Activated B cell treated with CpG ODN at 0.5 μM for 24 hours (primary cell): ENCODE measurements around the gene WDPCP. TPM values are rescaled to one million over a fixed set of nuclear protein-coding genes. Genes with fewer than 3 reads are reported as not detected.

Experiments
- ATAC-seq: fragments of 200-7000 bp; cut with Tn5 transposase; one replicate; pipeline ENCODE4 v1.10.0; 2021; ENCODE audit warnings: low read depth, mild to moderate bottlenecking, moderate library complexity
- CTCF ChIA-PET: fragments of 350-600 bp; sonication (Branson Sonifier 250); formaldehyde crosslinking; loops from one replicate; lab custom pipeline; 2021; ENCODE audit warnings: antibody characterized with exemption; lab: Charles Lee
- POLR2A ChIA-PET: fragments of 350-600 bp; sonication (Branson Sonifier 250); formaldehyde crosslinking; loops from one replicate; lab custom pipeline; 2021; ENCODE audit warnings: antibody characterized with exemption; lab: Charles Lee
- DNase-seq: peaks from one replicate; pipeline ENCODE4 v3.0.0; 2022
- H3K27ac Mint-ChIP-seq: one replicate; pipeline ENCODE4 v1.8.0; 2020; ENCODE audit warnings: mixed read lengths
- H3K27me3 Mint-ChIP-seq: one replicate; pipeline ENCODE4 v1.8.0; 2021; ENCODE audit warnings: mixed read lengths
- H3K36me3 Mint-ChIP-seq: one replicate; pipeline ENCODE4 v1.8.0; 2021; ENCODE audit warnings: low read depth, mixed read lengths
- H3K4me1 Mint-ChIP-seq: one replicate; pipeline ENCODE4 v1.8.0; 2021; ENCODE audit warnings: mixed read lengths
- H3K4me3 Mint-ChIP-seq: one replicate; pipeline ENCODE4 v1.8.0; 2020; ENCODE audit warnings: mild to moderate bottlenecking, mixed read lengths
- H3K9me3 Mint-ChIP-seq: one replicate; pipeline ENCODE4 v1.8.0; 2020; ENCODE audit warnings: mixed read lengths
- intact Hi-C: fragments of 100-400 bp; cut with micrococcal nuclease; formaldehyde crosslinking; loops from one replicate; pipeline ENCODE4 v1.15.1; 2024
- total RNA-seq: library from RNA; stranded (reverse); gene quantifications from 2 replicates; pipeline ENCODE4 v1.2.3, GENCODE V29; 2022
- TF ChIP-seq, protein P1 (sequence below): fragments of 200-600 bp; IDR thresholded peaks from one replicate; pipeline ENCODE4 v1.8.0; 2022; ENCODE audit warnings: antibody characterized with exemption, mild to moderate bottlenecking

WDPCP gene
- total RNA-seq, 1 donor from 2014 or later, result 12.9 TPM

DNA sequence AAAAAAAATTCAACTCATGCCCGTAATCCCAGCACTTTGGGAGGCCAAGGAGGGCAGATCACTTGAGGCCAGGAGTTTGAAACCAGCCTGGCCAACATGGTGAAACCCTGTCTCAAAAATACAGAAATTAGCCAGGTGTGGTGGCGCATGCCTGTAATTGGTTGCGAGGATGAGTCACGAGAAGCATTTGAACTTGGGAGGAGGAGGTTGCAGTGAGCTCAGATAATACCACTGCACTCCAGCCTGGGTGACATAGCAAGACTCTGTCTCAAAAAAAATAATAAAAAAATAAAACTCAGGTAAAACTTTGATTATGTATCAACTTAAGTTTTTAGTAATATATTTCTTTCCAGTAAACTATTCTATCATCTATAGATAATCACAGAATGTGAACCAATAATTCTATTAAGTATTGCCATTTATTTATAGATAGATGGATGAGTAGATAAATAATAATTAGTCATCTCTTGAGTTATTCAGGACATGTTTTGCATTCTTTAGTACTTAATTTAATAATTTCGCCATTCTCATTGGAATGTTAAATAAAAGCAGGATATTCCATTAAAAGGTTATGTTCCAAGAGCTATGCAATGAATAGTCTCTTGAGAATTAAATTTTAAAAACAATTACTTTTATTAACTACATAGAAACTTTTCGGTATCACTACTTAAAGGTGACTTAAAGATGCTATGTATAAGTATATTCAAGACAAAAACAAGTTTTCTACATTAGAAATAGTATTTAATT, 48.7 kb downstream of the WDPCP start:
- H3K27ac Mint-ChIP-seq, result no peak overlapping the region
- H3K9me3 Mint-ChIP-seq, result peaks cover 3% of the 10 kb centered on the region
- H3K27me3 Mint-ChIP-seq, result no peaks in the 10 kb centered on the region
- H3K4me1 Mint-ChIP-seq, result peaks cover 3% of the 10 kb centered on the region
- POLR2A ChIA-PET, result no interaction called here
- no peak overlapping the region for H3K4me3 Mint-ChIP-seq
- no peak for DNase-seq
- no peak for ATAC-seq
- no peaks in the 10 kb centered on the region for H3K36me3 Mint-ChIP-seq
- CTCF ChIA-PET, result interaction anchor here (1.2 kb wide), 1 partner anchor 1082 kb away, joined by 3 read pairs; no protein-coding TSS in a partner anchor
- intact Hi-C loops, result no loop called here
- TF ChIP-seq, protein P1, sequence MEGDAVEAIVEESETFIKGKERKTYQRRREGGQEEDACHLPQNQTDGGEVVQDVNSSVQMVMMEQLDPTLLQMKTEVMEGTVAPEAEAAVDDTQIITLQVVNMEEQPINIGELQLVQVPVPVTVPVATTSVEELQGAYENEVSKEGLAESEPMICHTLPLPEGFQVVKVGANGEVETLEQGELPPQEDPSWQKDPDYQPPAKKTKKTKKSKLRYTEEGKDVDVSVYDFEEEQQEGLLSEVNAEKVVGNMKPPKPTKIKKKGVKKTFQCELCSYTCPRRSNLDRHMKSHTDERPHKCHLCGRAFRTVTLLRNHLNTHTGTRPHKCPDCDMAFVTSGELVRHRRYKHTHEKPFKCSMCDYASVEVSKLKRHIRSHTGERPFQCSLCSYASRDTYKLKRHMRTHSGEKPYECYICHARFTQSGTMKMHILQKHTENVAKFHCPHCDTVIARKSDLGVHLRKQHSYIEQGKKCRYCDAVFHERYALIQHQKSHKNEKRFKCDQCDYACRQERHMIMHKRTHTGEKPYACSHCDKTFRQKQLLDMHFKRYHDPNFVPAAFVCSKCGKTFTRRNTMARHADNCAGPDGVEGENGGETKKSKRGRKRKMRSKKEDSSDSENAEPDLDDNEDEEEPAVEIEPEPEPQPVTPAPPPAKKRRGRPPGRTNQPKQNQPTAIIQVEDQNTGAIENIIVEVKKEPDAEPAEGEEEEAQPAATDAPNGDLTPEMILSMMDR, result no peak

DNA sequence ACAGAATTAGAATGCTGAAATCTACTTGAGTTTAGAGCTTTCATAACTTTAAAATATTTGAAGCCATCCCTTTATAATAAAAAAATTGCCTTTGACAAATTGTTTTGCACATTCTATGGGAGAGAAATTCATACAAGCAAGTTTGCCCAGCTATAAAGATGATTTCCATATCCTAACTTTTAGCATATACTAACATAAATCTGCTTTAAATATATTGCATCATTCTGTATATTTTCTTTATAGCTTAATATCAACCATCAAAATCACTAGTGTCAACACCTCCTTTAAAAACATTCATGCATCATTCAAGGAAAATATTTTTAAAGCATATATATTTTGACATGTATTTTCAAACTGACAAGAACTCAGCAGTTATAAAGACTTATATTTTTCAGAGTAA, 49.9 kb downstream of the WDPCP start:
- Mint-ChIP-seq H3K36me3 (no peaks in the 10 kb centered on the region), H3K4me1 (peaks cover 6% of the 10 kb centered on the region), H3K4me3 (no peak overlapping the region), H3K27ac (no peak overlapping the region), H3K27me3 (no peaks in the 10 kb centered on the region), H3K9me3 (peaks cover 3% of the 10 kb centered on the region)
- ATAC-seq, result no peak
- no peak for DNase-seq
- ChIA-PET CTCF (interaction anchor here (1.2 kb wide), 1 partner anchor 1081 kb away, joined by 3 read pairs; no protein-coding TSS in a partner anchor), POLR2A (no interaction called here)
- TF ChIP-seq, protein P1, result no peak
- intact Hi-C loops, result no loop called here

DNA sequence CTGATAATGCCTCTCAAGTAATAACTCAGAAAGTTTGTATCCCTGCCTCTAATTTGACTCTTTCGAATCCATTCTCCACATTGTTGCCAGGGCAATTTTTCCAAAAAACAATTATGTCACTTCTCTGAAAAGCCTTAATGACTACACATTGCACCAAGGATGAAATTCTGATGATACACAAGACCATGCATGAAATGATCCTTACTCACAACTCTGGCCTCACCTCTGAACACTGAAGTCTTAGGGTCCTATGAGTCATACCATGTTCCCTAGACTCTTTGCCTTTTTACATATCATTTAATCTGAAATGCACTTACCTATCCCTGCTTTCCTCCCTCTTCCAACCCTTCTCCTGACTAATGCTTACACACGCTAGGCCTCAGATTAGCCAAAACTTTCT, 51.0 kb downstream of the WDPCP start:
- ChIA-PET POLR2A (interaction anchor here (0.6 kb wide), 1 partner anchor 361 kb away, joined by 5 read pairs; no protein-coding TSS in a partner anchor), CTCF (no interaction called here)
- Mint-ChIP-seq H3K36me3 (peaks cover 8% of the 10 kb centered on the region), H3K9me3 (peaks cover 11% of the 10 kb centered on the region), H3K4me1 (peaks cover 6% of the 10 kb centered on the region), H3K4me3 (no peak overlapping the region), H3K27me3 (no peaks in the 10 kb centered on the region), H3K27ac (no peak overlapping the region)
- no peak for ATAC-seq
- no peak for DNase-seq
- TF ChIP-seq, protein P1, result no peak
- intact Hi-C loops, result no loop called here

DNA sequence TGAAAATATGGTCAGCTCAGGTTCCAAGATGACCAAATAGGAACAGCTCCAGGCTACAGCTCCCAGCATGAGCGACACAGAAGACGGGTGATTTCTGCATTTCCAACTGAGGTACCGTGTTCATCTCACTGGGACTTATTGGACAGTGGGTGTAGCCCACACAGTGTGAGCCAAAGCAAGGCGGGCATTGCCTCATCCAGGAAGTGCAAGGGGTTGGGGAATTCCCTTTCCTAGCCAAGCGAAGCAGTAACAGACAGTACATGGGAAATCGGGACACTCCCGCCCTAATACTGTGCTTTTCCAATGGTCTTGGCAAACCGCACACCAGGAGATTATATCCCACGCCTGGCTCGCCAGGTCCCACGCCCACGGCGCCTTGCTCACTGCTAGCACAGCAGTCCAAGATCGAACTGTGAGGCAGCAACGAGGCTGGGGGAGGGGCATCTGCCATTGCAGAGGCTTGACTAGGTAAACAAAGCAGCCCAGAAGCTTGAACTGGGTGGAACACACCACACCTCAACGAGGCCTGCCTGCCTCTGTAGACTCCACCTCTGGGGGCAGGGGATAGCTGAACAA, 57.5 kb downstream of the WDPCP start:
- TF ChIP-seq, protein P1, result no peak
- Mint-ChIP-seq H3K4me3 (no peak overlapping the region), H3K27ac (no peak overlapping the region), H3K36me3 (peaks cover 12% of the 10 kb centered on the region), H3K9me3 (peaks cover 24% of the 10 kb centered on the region), H3K27me3 (no peaks in the 10 kb centered on the region), H3K4me1 (peaks cover 21% of the 10 kb centered on the region)
- ChIA-PET CTCF (no interaction called here), POLR2A (no interaction called here)
- intact Hi-C loops, result no loop called here
- ATAC-seq (no peak), DNase-seq (no peak)

DNA sequence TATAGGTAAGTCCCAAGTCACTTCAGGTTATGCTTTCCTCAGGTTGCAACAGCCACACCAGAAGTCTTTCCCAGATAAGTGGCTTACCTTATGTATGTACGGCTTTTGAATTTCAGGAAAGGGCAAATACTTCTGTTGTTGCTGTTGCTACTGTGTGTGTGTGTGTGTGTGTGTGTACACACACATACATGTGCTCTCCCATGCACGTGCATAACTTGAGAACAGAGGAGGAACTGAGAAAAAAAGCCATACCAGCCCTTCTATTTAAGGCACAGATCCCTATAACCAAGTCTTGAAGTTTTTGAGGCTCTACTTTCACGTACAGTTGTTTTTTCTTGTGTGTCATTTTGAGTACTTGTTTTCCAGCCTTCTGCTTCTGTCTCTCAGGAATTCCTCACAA, 62.4 kb downstream of the WDPCP start:
- TF ChIP-seq, protein P1, result no peak
- intact Hi-C loops, result no loop called here
- Mint-ChIP-seq H3K27me3 (no peaks in the 10 kb centered on the region), H3K27ac (no peak overlapping the region), H3K9me3 (peaks cover 33% of the 10 kb centered on the region), H3K4me3 (no peak overlapping the region), H3K4me1 (peaks cover 15% of the 10 kb centered on the region), H3K36me3 (peaks cover 15% of the 10 kb centered on the region)
- ATAC-seq (no peak), DNase-seq (no peak)
- ChIA-PET CTCF (no interaction called here), POLR2A (no interaction called here)
